GM23338 (cell line): ENCODE data around the gene NPAS3.

Experiments used
- CREB1 ChIP-seq: fragments of 250-450 bp; sonication (Bioruptor Pico); IDR thresholded peaks from 2 replicates; pipeline ENCODE4 v1.5.0; 2020; ENCODE audit warnings: low read depth, mild to moderate bottlenecking, moderate library complexity
- EZH2 ChIP-seq: fragments of 200-600 bp; sonication (generic); IDR thresholded peaks from one replicate; pipeline ENCODE4 v1.8.0; 2017; ENCODE audit warnings: antibody characterized with exemption, mild to moderate bottlenecking, low read depth; ENCODE audit not compliant: unreplicated experiment
- POLR2AphosphoS5 ChIP-seq: IDR thresholded peaks from 2 replicates; pipeline ENCODE4 v1.6.1; 2016; ENCODE audit warnings: antibody characterized with exemption, low read depth
- REST ChIP-seq: IDR thresholded peaks from one replicate; pipeline ENCODE4 v1.6.1; 2018; ENCODE audit warnings: antibody characterized with exemption; ENCODE audit not compliant: unreplicated experiment
- ZNF114 ChIP-seq: fragments of 250-450 bp; sonication (Bioruptor Pico); IDR thresholded peaks from 2 replicates; pipeline ENCODE4 v1.5.0; 2020; ENCODE audit warnings: mild to moderate bottlenecking, moderate library complexity
- TF ChIP-seq, protein P1 (sequence below), 2 experiments: fragments of 200-600 bp in 1 of 2; sonication (generic) in 1 of 2; conservative IDR thresholded peaks; 2 replicates each; pipeline versions ENCODE4 v1.5.1 to v1.6.1; 2016 to 2017; ENCODE audit warnings: antibody characterized with exemption in 2 of 2, low read depth in 2 of 2, mild to moderate bottlenecking in 2 of 2, moderate library complexity in 1 of 2

GRCh38 chr14:33781236-33781635 lies 842.6 kb downstream of the NPAS3 start:
- TF ChIP-seq, protein P1, sequence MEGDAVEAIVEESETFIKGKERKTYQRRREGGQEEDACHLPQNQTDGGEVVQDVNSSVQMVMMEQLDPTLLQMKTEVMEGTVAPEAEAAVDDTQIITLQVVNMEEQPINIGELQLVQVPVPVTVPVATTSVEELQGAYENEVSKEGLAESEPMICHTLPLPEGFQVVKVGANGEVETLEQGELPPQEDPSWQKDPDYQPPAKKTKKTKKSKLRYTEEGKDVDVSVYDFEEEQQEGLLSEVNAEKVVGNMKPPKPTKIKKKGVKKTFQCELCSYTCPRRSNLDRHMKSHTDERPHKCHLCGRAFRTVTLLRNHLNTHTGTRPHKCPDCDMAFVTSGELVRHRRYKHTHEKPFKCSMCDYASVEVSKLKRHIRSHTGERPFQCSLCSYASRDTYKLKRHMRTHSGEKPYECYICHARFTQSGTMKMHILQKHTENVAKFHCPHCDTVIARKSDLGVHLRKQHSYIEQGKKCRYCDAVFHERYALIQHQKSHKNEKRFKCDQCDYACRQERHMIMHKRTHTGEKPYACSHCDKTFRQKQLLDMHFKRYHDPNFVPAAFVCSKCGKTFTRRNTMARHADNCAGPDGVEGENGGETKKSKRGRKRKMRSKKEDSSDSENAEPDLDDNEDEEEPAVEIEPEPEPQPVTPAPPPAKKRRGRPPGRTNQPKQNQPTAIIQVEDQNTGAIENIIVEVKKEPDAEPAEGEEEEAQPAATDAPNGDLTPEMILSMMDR (conservative IDR thresholded peaks at IDR 0.05; ENCODE audit: low read depth in 2 of 2) = no peak
- TF ChIP-seq ZNF114 (CRISPR knock-in tag) = no peak
- no peak for TF ChIP-seq EZH2
- no peak for TF ChIP-seq POLR2AphosphoS5
- no peak for TF ChIP-seq REST
- TF ChIP-seq CREB1 = no peak
